K562 (cell line): ENCODE data around the gene ZNF558. TPM values are rescaled to one million over a fixed set of nuclear protein-coding genes. Genes with fewer than 3 reads are reported as not detected.

ENCODE experiments used
- CBX3 ChIP-seq, 2 experiments: IDR thresholded peaks; 1 replicate in 1 of 2; 2 replicates in 1 of 2; pipeline ENCODE4 v1.6.1; 2012; ENCODE audit warnings: inconsistent platforms in 2 of 2, low read length in 2 of 2, borderline replicate concordance in 1 of 2, control low read depth in 1 of 2
- CC2D1A ChIP-seq: fragments of 450-650 bp; IDR thresholded peaks from 2 replicates; pipeline ENCODE4 v1.6.1; 2017; ENCODE audit warnings: mild to moderate bottlenecking
- CHD1 ChIP-seq: fragments of 200-600 bp; sonication (generic); IDR thresholded peaks from one replicate; pipeline ENCODE4 v1.6.1; 2012; ENCODE audit warnings: mild to moderate bottlenecking, moderate library complexity, low read length, inconsistent platforms
- E2F1 ChIP-seq: sonication (generic); formaldehyde crosslinking; IDR thresholded peaks from 2 replicates; pipeline ENCODE4 v1.8.1; 2023; ENCODE audit warnings: mild to moderate bottlenecking, missing genetic modification reagents, moderate library complexity
- ETV5 ChIP-seq: sonication (generic); formaldehyde crosslinking; IDR thresholded peaks from 2 replicates; pipeline ENCODE4 v1.4.0; 2020; ENCODE audit warnings: low read depth, mild to moderate bottlenecking, missing genetic modification reagents
- GABPB1 ChIP-seq: sonication (generic); formaldehyde crosslinking; IDR thresholded peaks from 2 replicates; pipeline ENCODE4 v1.8.0; 2022; ENCODE audit warnings: mild to moderate bottlenecking, missing genetic modification reagents
- GTF2A2 ChIP-seq: IDR thresholded peaks from 2 replicates; pipeline ENCODE4 v1.6.1; 2016; ENCODE audit warnings: mild to moderate bottlenecking, missing genetic modification characterization, missing compliant biosample characterization
- HDAC8 ChIP-seq: fragments of 450-650 bp; IDR thresholded peaks from 2 replicates; pipeline ENCODE4 v1.6.1; 2016; ENCODE audit warnings: mild to moderate bottlenecking, missing genetic modification characterization, moderate library complexity, missing compliant biosample characterization
- HLTF ChIP-seq: fragments of 450-650 bp; IDR thresholded peaks from 2 replicates; pipeline ENCODE4 v1.6.1; 2016
- HMGXB4 ChIP-seq: sonication (generic); formaldehyde crosslinking; IDR thresholded peaks from 2 replicates; pipeline ENCODE4 v1.8.1; 2023; ENCODE audit warnings: mild to moderate bottlenecking, missing genetic modification reagents
- HOMEZ ChIP-seq: fragments of 250-450 bp; sonication (Bioruptor Pico); IDR thresholded peaks from 2 replicates; pipeline ENCODE4 v1.4.0; 2020; ENCODE audit warnings: mild to moderate bottlenecking, moderate library complexity
- MTF1 ChIP-seq: fragments of 250-450 bp; sonication (Bioruptor Pico); IDR thresholded peaks from 2 replicates; pipeline ENCODE4 v1.9.0; 2021; ENCODE audit warnings: moderate library complexity, mild to moderate bottlenecking, inconsistent platforms, borderline replicate concordance
- RBM25 ChIP-seq: fragments of 200-400 bp; formaldehyde crosslinking; IDR thresholded peaks from 2 replicates; pipeline ENCODE4 v1.6.1; 2018; ENCODE audit warnings: low read length, low read depth, moderate library complexity; ENCODE audit not compliant: severe bottlenecking
- USF2 ChIP-seq: sonication (generic); formaldehyde crosslinking; IDR thresholded peaks from 2 replicates; pipeline ENCODE4 v1.5.0; 2020; ENCODE audit warnings: missing genetic modification reagents
- XRCC3 ChIP-seq: fragments of 450-650 bp; IDR thresholded peaks from 2 replicates; pipeline ENCODE4 v1.6.1; 2017; ENCODE audit warnings: mild to moderate bottlenecking, moderate library complexity
- ZBTB17 ChIP-seq: fragments of 450-650 bp; formaldehyde crosslinking; IDR thresholded peaks from 2 replicates; pipeline ENCODE4 v1.4.0; 2020; ENCODE audit warnings: mild to moderate bottlenecking
- ZC3H11A ChIP-seq: IDR thresholded peaks from 2 replicates; pipeline ENCODE4 v1.6.1; 2012; ENCODE audit warnings: low read depth, low read length, improper control_type of control experiment
- ZNF274 ChIP-seq: IDR thresholded peaks from 2 replicates; pipeline ENCODE4 v1.6.1; 2011; ENCODE audit warnings: low read depth, mild to moderate bottlenecking, low read length, moderate library complexity, borderline replicate concordance
- ZNF280B ChIP-seq: fragments of 250-450 bp; sonication (Bioruptor Pico); IDR thresholded peaks from 2 replicates; pipeline ENCODE4 v1.5.1; 2021; ENCODE audit warnings: mild to moderate bottlenecking
- ZNF282 ChIP-seq: sonication (generic); formaldehyde crosslinking; IDR thresholded peaks from 2 replicates; pipeline ENCODE4 v1.8.1; 2023; ENCODE audit warnings: missing genetic modification reagents
- polyA plus RNA-seq, 8 experiments: library from polyadenylated mRNA; depleted of rRNA in 4 of 8; stranded (reverse) in 5 of 8; unstranded in 3 of 8; fragments of >200 nt; fragmentation: Nextera tagmentation in 2 of 8; fragmentation: Illumina TruSeq in 1 of 8; extraction: Ambion mirVana in 2 of 8; extraction: Trizol in 1 of 8; gene quantifications; 2 replicates each; pipeline versions ENCODE4 v1.2.1 to v1.2.3, GENCODE V29; 2011 to 2014; ENCODE audit warnings: inconsistent platforms in 1 of 8, missing spikeins in 1 of 8
- total RNA-seq, 7 experiments: library from RNA; depleted of rRNA in 6 of 7; stranded (reverse); fragments of >200 nt in 6 of 7; fragmentation: Illumina TruSeq in 2 of 7; extraction: Trizol in 2 of 7; gene quantifications; 2 replicates each; pipeline versions ENCODE4 v1.2.1 to v1.2.3, GENCODE V29; 2011 to 2021; ENCODE audit warnings: low replicate concordance in 1 of 7

ZNF558 gene
- total and polyA plus RNA-seq, 9 of the 15 experiments (the other 6 are each of a cell fraction or from before 2014, with no cell fraction given) = 5.4 to 47.6 (median 21.2) TPM

GRCh38 chr19:8811315-8812172 lies 20.6 kb downstream of the ZNF558 start (continued):
- TF ChIP-seq USF2 (CRISPR knock-in tag) (no peak), HLTF (no peak), MTF1 (CRISPR knock-in tag) (no peak), ZNF280B (CRISPR knock-in tag) (peak; percentile 67; the same call in 1 of the 2 replicates), CBX3 (IDR thresholded peaks at IDR 0.05; ENCODE audit: borderline replicate concordance in 1 of 2, low read length in 2 of 2) (peak in 1 of 2 experiments; percentile 97; a peak in 2 of 3 replicates), ZNF274 (peak; percentile 99), HDAC8 (tag) (no peak), HOMEZ (CRISPR knock-in tag) (no peak), ETV5 (no peak), CC2D1A (no peak), RBM25 (peak; percentile 85), CHD1 (no peak), XRCC3 (peak; percentile 93), ZNF282 (CRISPR knock-in tag) (no peak), E2F1 (no peak), HMGXB4 (CRISPR knock-in tag) (no peak), GTF2A2 (tag) (no peak), ZC3H11A (no peak), GABPB1 (CRISPR knock-in tag) (no peak), ZBTB17 (CRISPR knock-in tag) (no peak)
